ENCODE measurements around the gene GRHL1.

The GRHL1 gene

DNA sequence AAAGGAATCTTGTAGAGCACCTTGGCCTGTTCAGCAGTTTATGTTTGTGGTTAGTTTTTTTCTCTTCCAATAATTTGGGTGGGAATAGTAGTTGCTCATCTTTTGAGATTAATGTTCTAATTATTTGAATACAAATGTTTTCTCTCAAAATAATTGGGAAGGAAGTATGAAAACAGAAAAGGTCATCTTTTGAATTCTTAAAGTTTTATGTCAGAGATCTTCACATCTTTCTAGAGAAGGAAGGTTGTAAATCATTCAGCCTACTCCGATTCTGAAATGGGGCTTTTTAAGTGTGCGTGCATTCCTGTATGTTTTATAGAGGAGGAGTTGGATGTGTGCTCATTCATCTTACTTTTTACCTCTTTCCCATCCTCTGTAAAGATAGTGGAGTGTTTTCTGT, 29.0 kb downstream of the GRHL1 start:
- H3K4me1 ChIP-seq (ENCODE audit: low read length): no peaks in the 10 kb centered on the region
- no peak overlapping the region for H2AFZ ChIP-seq (ENCODE audit: low read length)
- no peaks in the 10 kb centered on the region for H3K27me3 ChIP-seq (replicated peaks; ENCODE audit: insufficient read depth, low read length)
- H3K27ac ChIP-seq (ENCODE audit: low read length): no peak overlapping the region
- no peak overlapping the region for H3K4me2 ChIP-seq (ENCODE audit: low read depth, low read length)
- H3F3A ChIP-seq (ENCODE audit: insufficient read depth, low read length): no peaks in the 10 kb centered on the region
- H3K9me3 ChIP-seq (replicated peaks; ENCODE audit: insufficient read depth, low read length): no peaks in the 10 kb centered on the region
- no peaks in the 10 kb centered on the region for H3K79me2 ChIP-seq (ENCODE audit: low read length)
- TF ChIP-seq, protein P1, sequence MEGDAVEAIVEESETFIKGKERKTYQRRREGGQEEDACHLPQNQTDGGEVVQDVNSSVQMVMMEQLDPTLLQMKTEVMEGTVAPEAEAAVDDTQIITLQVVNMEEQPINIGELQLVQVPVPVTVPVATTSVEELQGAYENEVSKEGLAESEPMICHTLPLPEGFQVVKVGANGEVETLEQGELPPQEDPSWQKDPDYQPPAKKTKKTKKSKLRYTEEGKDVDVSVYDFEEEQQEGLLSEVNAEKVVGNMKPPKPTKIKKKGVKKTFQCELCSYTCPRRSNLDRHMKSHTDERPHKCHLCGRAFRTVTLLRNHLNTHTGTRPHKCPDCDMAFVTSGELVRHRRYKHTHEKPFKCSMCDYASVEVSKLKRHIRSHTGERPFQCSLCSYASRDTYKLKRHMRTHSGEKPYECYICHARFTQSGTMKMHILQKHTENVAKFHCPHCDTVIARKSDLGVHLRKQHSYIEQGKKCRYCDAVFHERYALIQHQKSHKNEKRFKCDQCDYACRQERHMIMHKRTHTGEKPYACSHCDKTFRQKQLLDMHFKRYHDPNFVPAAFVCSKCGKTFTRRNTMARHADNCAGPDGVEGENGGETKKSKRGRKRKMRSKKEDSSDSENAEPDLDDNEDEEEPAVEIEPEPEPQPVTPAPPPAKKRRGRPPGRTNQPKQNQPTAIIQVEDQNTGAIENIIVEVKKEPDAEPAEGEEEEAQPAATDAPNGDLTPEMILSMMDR (IDR thresholded peaks at IDR 0.05; ENCODE audit: low read length): no peak
- TF ChIP-seq EZH2phosphoT487 (IDR thresholded peaks at IDR 0.05; ENCODE audit: low read length): no peak
- TF ChIP-seq EZH2 (optimal IDR thresholded peaks at IDR 0.05; ENCODE audit: low read depth, low read length): no peak
- H3K36me3 ChIP-seq (replicated peaks; ENCODE audit: insufficient read depth, low read length): no peaks in the 10 kb centered on the region
- no peaks in the 10 kb centered on the region for H3K9me2 ChIP-seq (replicated peaks; ENCODE audit: insufficient read depth, low read length)
- no peak overlapping the region for H3K9ac ChIP-seq (ENCODE audit: low read length)
- no peak overlapping the region for H3K4me3 ChIP-seq (ENCODE audit: low read length)
- DNase-seq: no peak
- no peaks in the 10 kb centered on the region for H4K20me1 ChIP-seq (ENCODE audit: insufficient read depth, low read length)

DNA sequence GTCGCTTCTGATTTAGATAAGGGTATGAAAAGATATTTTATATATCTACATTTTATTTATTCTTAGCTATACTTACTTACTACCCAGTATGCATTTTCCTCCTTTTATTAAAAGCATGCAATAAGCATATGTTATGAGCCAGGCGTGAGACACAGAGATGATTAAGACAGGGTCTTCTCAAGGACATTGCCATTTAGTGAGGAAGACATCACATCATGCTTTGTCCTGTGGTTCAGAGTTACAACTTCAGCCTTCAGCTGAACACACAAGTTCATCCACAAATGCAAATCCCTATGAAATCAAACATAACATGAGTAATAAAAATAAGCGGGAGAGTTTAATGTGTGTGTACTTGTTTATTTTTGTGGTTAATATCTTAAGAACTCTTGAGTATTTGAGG, 30.2 kb downstream of the GRHL1 start:
- Histone ChIP-seq H3K9me2 (replicated peaks; ENCODE audit: insufficient read depth, low read length) (no peaks in the 10 kb centered on the region), H3K4me2 (ENCODE audit: low read depth, low read length) (no peak overlapping the region), H3K27me3 (replicated peaks; ENCODE audit: insufficient read depth, low read length) (no peaks in the 10 kb centered on the region), H3K9ac (ENCODE audit: low read length) (no peak overlapping the region), H3K27ac (ENCODE audit: low read length) (no peak overlapping the region), H3K9me3 (replicated peaks; ENCODE audit: insufficient read depth, low read length) (no peaks in the 10 kb centered on the region), H3K79me2 (ENCODE audit: low read length) (no peaks in the 10 kb centered on the region), H2AFZ (ENCODE audit: low read length) (no peak overlapping the region), H3K4me3 (ENCODE audit: low read length) (no peak overlapping the region), H3K4me1 (ENCODE audit: low read length) (no peaks in the 10 kb centered on the region), H4K20me1 (ENCODE audit: insufficient read depth, low read length) (no peaks in the 10 kb centered on the region), H3F3A (ENCODE audit: insufficient read depth, low read length) (no peaks in the 10 kb centered on the region), H3K36me3 (replicated peaks; ENCODE audit: insufficient read depth, low read length) (no peaks in the 10 kb centered on the region)
- no peak for DNase-seq
- TF ChIP-seq, protein P1 (IDR thresholded peaks at IDR 0.05; ENCODE audit: low read length): no peak
- TF ChIP-seq EZH2 (optimal IDR thresholded peaks at IDR 0.05; ENCODE audit: low read depth, low read length): no peak
- no peak for TF ChIP-seq EZH2phosphoT487 (IDR thresholded peaks at IDR 0.05; ENCODE audit: low read length)

DNA sequence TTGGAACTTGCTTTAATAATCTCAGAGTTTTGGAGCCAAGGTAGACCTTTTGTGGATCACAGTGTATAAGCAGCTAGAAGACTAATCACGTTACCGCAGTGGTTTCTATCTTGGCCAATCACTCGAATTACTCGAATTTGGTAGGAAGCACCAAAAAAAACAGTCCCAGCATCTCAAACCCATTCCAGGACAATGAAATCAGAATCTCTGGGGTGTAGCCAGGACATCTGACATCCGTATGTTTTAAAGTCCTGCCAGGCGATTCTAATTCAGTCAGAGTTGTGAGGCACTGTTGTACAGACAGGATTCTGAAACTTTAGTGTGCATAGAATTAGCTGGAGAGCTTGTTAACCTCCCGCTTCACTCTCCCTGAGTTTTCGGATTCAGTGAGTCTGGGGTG, 30.8 kb downstream of the GRHL1 start:
- H3K9me3 ChIP-seq (replicated peaks; ENCODE audit: insufficient read depth, low read length): no peaks in the 10 kb centered on the region
- no peak overlapping the region for H3K4me2 ChIP-seq (ENCODE audit: low read depth, low read length)
- TF ChIP-seq, protein P1 (IDR thresholded peaks at IDR 0.05; ENCODE audit: low read length): no peak
- no peak for TF ChIP-seq EZH2 (optimal IDR thresholded peaks at IDR 0.05; ENCODE audit: low read depth, low read length)
- TF ChIP-seq EZH2phosphoT487 (IDR thresholded peaks at IDR 0.05; ENCODE audit: low read length): no peak
- no peaks in the 10 kb centered on the region for H3K4me1 ChIP-seq (ENCODE audit: low read length)
- H3K27ac ChIP-seq (ENCODE audit: low read length): no peak overlapping the region
- DNase-seq: no peak
- no peak overlapping the region for H3K9ac ChIP-seq (ENCODE audit: low read length)
- no peaks in the 10 kb centered on the region for H3K79me2 ChIP-seq (ENCODE audit: low read length)
- no peaks in the 10 kb centered on the region for H3K36me3 ChIP-seq (replicated peaks; ENCODE audit: insufficient read depth, low read length)
- H3K4me3 ChIP-seq (ENCODE audit: low read length): no peak overlapping the region
- H2AFZ ChIP-seq (ENCODE audit: low read length): no peak overlapping the region
- no peaks in the 10 kb centered on the region for H3K9me2 ChIP-seq (replicated peaks; ENCODE audit: insufficient read depth, low read length)
- no peaks in the 10 kb centered on the region for H3F3A ChIP-seq (ENCODE audit: insufficient read depth, low read length)
- no peaks in the 10 kb centered on the region for H3K27me3 ChIP-seq (replicated peaks; ENCODE audit: insufficient read depth, low read length)
- H4K20me1 ChIP-seq (ENCODE audit: insufficient read depth, low read length): no peaks in the 10 kb centered on the region
